Omental fat pad (tissue), 4 donors: ENCODE data around the gene ABCC3. TPM values are rescaled to one million over a fixed set of nuclear protein-coding genes. Genes with fewer than 3 reads are reported as not detected.

Experiments used
- ATAC-seq: fragments of 150-250 bp; one replicate; pipeline ENCODE4 v1.9.1; 2016; ENCODE audit warnings: mild to moderate bottlenecking, moderate library complexity; ENCODE audit not compliant: low FRiP score
- DNase-seq: peaks from one replicate; pipeline ENCODE4 v3.0.0-alpha.2; 2019; ENCODE audit warnings: low spot score
- CTCF ChIP-seq, 3 donors: fragments of 450-650 bp; IDR thresholded peaks; one replicate each; pipeline ENCODE4 v1.5.1; 2016 to 2017; ENCODE audit warnings: antibody characterized with exemption in 3 of 3, mild to moderate bottlenecking in 3 of 3, moderate library complexity in 2 of 3
- total RNA-seq, 4 donors: library from RNA; depleted of rRNA; stranded (reverse); fragments of >200 nt; gene quantifications; one replicate each; pipeline ENCODE4 v1.1.0, GENCODE V29; 2016

ABCC3 gene
- total RNA-seq, 4 donors from 2014 or later: 2.8 to 19.9 (median 11.1) TPM

- TF ChIP-seq CTCF (IDR thresholded peaks at IDR 0.05): no peak
- no peak for ATAC-seq
- no peak for DNase-seq
Observed at GRCh38 chr17:50614471-50615051, 20.1 kb upstream of the ABCC3 start.

- DNase-seq (no peak), ATAC-seq (no peak)
- no peak for TF ChIP-seq CTCF (IDR thresholded peaks at IDR 0.05)
Observed at GRCh38 chr17:50615828-50616227, 18.9 kb upstream of the ABCC3 start.

- no peak for TF ChIP-seq CTCF (IDR thresholded peaks at IDR 0.05)
- DNase-seq: no peak
- ATAC-seq: peak; percentile 46
Observed at GRCh38 chr17:50618300-50618699, 16.4 kb upstream of the ABCC3 start.

GRCh38 chr17:50618941-50619340 is 15.7 kb upstream of the ABCC3 start:
- TF ChIP-seq CTCF (IDR thresholded peaks at IDR 0.05): no peak
- no peak for DNase-seq
- ATAC-seq: peak; percentile 28

- TF ChIP-seq CTCF (IDR thresholded peaks at IDR 0.05): no peak
- DNase-seq (no peak), ATAC-seq (no peak)
Observed at GRCh38 chr17:50619489-50619888, 15.2 kb upstream of the ABCC3 start.

GRCh38 chr17:50620237-50620636 is 14.4 kb upstream of the ABCC3 start:
- no peak for ATAC-seq
- TF ChIP-seq CTCF (IDR thresholded peaks at IDR 0.05): no peak
- no peak for DNase-seq

- DNase-seq: no peak
- TF ChIP-seq CTCF (IDR thresholded peaks at IDR 0.05): no peak
- ATAC-seq: no peak
Observed at GRCh38 chr17:50620858-50621257, 13.8 kb upstream of the ABCC3 start.
